Measurements from ENCODE around the gene ZNF831.

The ZNF831 gene

GRCh38 chr20:59217173-59217572 lies 53.6 kb downstream of the ZNF831 start:
- no peak for FAIRE-seq

- FAIRE-seq = peak; percentile 37
Measured at GRCh38 chr20:59217794-59218280, 54.2 kb downstream of the ZNF831 start.

- FAIRE-seq = peak; percentile 59
Measured at GRCh38 chr20:59219211-59219610, 55.6 kb downstream of the ZNF831 start.

GRCh38 chr20:59220161-59220560 lies 56.5 kb downstream of the ZNF831 start:
- no peak for FAIRE-seq

- peak; percentile 87 for FAIRE-seq
Measured at GRCh38 chr20:59221049-59221706, 57.6 kb downstream of the ZNF831 start.

GRCh38 chr20:59221707-59222252 lies 58.2 kb downstream of the ZNF831 start:
- no peak for FAIRE-seq

GRCh38 chr20:59222253-59223181 lies 58.9 kb downstream of the ZNF831 start:
- peak; percentile 67 for FAIRE-seq

GRCh38 chr20:59223182-59223601 lies 59.6 kb downstream of the ZNF831 start:
- no peak for FAIRE-seq

GRCh38 chr20:59223750-59224149 lies 60.1 kb downstream of the ZNF831 start:
- FAIRE-seq = no peak

GRCh38 chr20:59224236-59224635 lies 60.6 kb downstream of the ZNF831 start:
- no peak for FAIRE-seq

GRCh38 chr20:59230385-59230784 lies 66.8 kb downstream of the ZNF831 start:
- no peak for FAIRE-seq

- no peak for FAIRE-seq
Measured at GRCh38 chr20:59231124-59231804, 67.6 kb downstream of the ZNF831 start.

- no peak for FAIRE-seq
Measured at GRCh38 chr20:59232618-59233017, 69.0 kb downstream of the ZNF831 start.

- FAIRE-seq = no peak
Measured at GRCh38 chr20:59235226-59235625, 71.6 kb downstream of the ZNF831 start.

GRCh38 chr20:59240006-59240405 lies 76.4 kb downstream of the ZNF831 start:
- no peak for FAIRE-seq

GRCh38 chr20:59242714-59243626 lies 79.3 kb downstream of the ZNF831 start:
- no peak for FAIRE-seq

- FAIRE-seq = no peak
Measured at GRCh38 chr20:59246691-59247400, 83.2 kb downstream of the ZNF831 start.

GRCh38 chr20:59247731-59248684 lies 84.4 kb downstream of the ZNF831 start:
- FAIRE-seq = peak; percentile 82

- FAIRE-seq = no peak
Measured at GRCh38 chr20:59250293-59250692, 86.7 kb downstream of the ZNF831 start.

GRCh38 chr20:59253325-59253724 lies 89.7 kb downstream of the ZNF831 start:
- no peak for FAIRE-seq
